Measurements from ENCODE around the gene HPS1. TPM values are rescaled to one million over a fixed set of nuclear protein-coding genes. Genes with fewer than 3 reads are reported as not detected.

HPS1 gene
- total and polyA plus RNA-seq, 7 donors, result 11.5 to 29.1 (median 15.6) TPM

DNA sequence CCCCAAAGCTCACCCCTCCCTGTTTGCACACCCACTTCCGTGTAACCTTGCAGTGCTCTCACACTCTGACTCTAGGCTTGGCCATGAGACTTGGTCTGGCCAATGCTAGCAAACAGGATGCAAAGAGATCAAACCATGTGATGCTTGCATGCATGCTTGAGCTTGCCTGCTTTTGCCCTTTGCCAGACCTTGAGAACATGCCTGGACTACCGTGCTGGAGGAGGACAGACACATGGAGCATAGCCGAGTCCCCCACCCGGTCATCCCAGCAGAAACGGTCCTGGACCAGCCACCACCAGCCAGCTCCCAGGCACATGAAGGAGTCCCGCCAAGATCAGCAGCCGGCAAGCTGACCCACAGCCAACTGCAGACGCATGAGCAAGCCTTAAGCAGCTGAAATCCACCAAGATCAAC, 55.1 kb downstream of the HPS1 start:
- Histone ChIP-seq H3K36me3 (ENCODE audit: insufficient read depth in 1 of 2, low read depth in 1 of 2) (peaks cover 0 to 9% of the 10 kb centered on the region in 2 donors), H3K4me1 (peaks cover 10% of the 10 kb centered on the region), H3K9me3 (no peaks in the 10 kb centered on the region), H3K27ac (no peak overlapping the region), H3K27me3 (ENCODE audit: insufficient read depth in 3 of 3, low read length in 2 of 3) (no peaks in the 10 kb centered on the region), H3K4me3 (no peak overlapping the region)
- intact Hi-C loops (cut with DNase I), result no loop called here
- DNase-seq, result peak; percentile 70 to 77
- 14 to 51% (median 25%) methylated on average over 8 of the region's 8 CpGs for whole genome bisulfite sequencing, 3 donors
- peak; percentile 55 to 75 (median 55) for ATAC-seq
- TF ChIP-seq, protein P1, sequence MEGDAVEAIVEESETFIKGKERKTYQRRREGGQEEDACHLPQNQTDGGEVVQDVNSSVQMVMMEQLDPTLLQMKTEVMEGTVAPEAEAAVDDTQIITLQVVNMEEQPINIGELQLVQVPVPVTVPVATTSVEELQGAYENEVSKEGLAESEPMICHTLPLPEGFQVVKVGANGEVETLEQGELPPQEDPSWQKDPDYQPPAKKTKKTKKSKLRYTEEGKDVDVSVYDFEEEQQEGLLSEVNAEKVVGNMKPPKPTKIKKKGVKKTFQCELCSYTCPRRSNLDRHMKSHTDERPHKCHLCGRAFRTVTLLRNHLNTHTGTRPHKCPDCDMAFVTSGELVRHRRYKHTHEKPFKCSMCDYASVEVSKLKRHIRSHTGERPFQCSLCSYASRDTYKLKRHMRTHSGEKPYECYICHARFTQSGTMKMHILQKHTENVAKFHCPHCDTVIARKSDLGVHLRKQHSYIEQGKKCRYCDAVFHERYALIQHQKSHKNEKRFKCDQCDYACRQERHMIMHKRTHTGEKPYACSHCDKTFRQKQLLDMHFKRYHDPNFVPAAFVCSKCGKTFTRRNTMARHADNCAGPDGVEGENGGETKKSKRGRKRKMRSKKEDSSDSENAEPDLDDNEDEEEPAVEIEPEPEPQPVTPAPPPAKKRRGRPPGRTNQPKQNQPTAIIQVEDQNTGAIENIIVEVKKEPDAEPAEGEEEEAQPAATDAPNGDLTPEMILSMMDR (IDR thresholded peaks at IDR 0.05), result no peak

DNA sequence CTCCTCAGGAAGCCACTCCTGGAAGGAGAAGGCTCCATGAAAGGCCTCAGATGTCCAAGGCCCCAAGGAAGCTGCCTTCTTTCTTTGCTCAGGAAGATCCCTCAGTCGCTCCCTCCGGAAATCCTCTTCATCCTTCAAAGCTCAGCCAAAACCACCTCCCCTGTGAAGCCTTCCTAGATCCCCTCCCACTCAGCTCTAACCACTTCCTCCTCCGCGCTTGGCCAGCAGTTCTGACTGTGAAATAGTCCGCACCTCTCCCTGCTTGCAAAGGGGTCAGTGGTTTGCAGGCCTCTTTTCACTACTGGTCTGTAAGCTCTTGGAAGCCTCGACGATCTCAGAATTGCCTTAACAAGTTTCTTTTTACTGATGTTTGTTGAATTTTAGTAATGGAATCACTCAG, 55.7 kb downstream of the HPS1 start:
- H3K4me3 ChIP-seq, result no peak overlapping the region

DNA sequence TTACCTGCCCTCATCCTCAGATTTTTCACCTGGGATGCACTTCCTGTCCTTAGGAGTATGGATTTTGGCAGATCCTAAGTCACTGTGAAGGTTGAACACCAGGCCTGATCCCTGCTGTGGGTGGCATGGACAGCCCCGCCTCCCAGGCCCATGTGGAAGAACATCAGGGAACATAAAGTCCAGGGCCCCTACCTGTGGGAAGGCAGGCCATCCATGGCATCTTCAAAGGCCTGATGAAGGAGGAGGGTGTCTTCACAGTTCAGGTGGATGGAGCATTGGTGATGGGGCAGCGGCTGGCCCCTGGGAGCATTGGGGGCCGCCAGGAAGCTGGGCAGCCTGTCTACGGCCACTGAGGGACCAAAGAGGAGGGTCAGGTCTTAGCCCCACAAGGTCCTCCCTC, 56.3 kb downstream of the HPS1 start:
- H3K36me3 ChIP-seq (ENCODE audit: insufficient read depth in 1 of 2, low read depth in 1 of 2), result peaks cover 0 to 9% of the 10 kb centered on the region in 2 donors
- peaks cover 10% of the 10 kb centered on the region for H3K4me1 ChIP-seq
- 98 to 100% (median 100%) methylated on average over 4 of the region's 4 CpGs for WGBS, 3 donors
- H3K27me3 ChIP-seq (ENCODE audit: insufficient read depth in 3 of 3, low read length in 2 of 3), result no peaks in the 10 kb centered on the region
- TF ChIP-seq, protein P1 (IDR thresholded peaks at IDR 0.05), result no peak
- intact Hi-C loops (cut with DNase I), result no loop called here
- ATAC-seq, result no peak
- H3K9me3 ChIP-seq, result no peaks in the 10 kb centered on the region
- DNase-seq, result no peak
- no peak overlapping the region for H3K4me3 ChIP-seq
- no peak overlapping the region for H3K27ac ChIP-seq

More for the DNA sequence above, 55.7 kb downstream of the HPS1 start:
- Histone ChIP-seq H3K4me1 (peaks cover 10% of the 10 kb centered on the region), H3K27me3 (ENCODE audit: insufficient read depth in 3 of 3, low read length in 2 of 3) (no peaks in the 10 kb centered on the region), H3K27ac (no peak overlapping the region), H3K9me3 (no peaks in the 10 kb centered on the region), H3K36me3 (ENCODE audit: insufficient read depth in 1 of 2, low read depth in 1 of 2) (peaks cover 0 to 10% of the 10 kb centered on the region in 2 donors)
- WGBS, 3 donors, result 79 to 82% (median 79%) methylated on average over 7 of the region's 7 CpGs
- no peak for ATAC-seq
- intact Hi-C loops (cut with DNase I), result no loop called here
- DNase-seq, result no peak
- TF ChIP-seq, protein P1 (IDR thresholded peaks at IDR 0.05), result no peak

DNA sequence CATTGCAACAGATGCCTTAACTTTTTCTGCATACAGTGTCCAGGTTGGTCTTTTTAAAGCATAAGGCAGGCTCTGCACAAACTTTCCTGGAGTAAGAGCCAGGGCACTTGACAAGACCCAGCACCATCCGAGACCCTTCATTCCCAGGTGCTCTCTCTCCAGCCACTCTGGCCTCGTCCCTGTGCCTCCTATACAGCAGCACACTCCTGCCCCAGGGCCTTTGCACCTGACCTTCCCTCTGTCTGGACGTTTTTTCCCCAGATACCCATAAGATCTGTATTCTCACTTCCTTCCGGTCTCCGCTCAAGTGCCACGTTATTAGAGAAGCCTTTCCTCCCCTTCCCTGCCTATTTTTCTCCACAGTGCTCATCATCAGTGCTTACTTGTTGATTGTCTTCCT, 57.3 kb downstream of the HPS1 start:
- Histone ChIP-seq H3K36me3 (ENCODE audit: insufficient read depth in 1 of 2, low read depth in 1 of 2) (peaks cover 0 to 19% of the 10 kb centered on the region in 2 donors), H3K4me3 (no peak overlapping the region), H3K9me3 (no peaks in the 10 kb centered on the region), H3K4me1 (peaks cover 10% of the 10 kb centered on the region), H3K27ac (no peak overlapping the region), H3K27me3 (ENCODE audit: insufficient read depth in 3 of 3, low read length in 2 of 3) (no peaks in the 10 kb centered on the region)
- 80 to 88% (median 88%) methylated on average over 6 of the region's 6 CpGs for WGBS, 3 donors
- no peak for ATAC-seq
- DNase-seq, result no peak
- TF ChIP-seq, protein P1 (IDR thresholded peaks at IDR 0.05), result no peak
- intact Hi-C loops (cut with DNase I), result no loop called here

DNA sequence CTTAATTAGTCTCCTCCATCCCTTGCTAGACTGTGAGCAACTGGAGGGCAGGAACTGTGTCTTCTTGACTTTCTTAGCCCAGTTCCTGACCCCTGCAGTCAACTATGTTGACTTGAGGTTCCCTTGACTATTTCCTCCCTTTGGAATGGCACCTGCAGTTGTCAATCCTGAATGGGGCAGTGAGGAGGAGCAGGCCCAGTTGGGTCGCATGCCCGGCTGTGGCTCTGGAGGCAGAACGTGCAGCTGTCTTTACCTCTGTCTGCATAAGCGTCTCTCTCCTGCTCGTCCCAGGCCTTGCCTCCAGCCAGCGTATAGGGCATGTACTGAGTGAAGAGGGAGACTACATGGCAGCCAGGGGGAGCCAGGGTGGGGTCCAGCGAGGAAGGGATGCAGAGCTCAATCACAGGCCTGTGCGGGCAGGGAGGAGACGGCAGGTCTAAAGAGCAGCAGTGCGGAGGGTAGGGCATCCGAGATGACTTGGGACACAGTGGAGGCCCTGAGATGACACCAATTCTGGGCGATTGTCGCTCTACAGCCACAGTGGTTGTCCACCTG, 58.6 kb downstream of the HPS1 start:
- intact Hi-C loops (cut with DNase I), result no loop called here

More for the DNA sequence above, 58.6 kb downstream of the HPS1 start:
- peaks cover 0 to 22% of the 10 kb centered on the region in 2 donors for H3K36me3 ChIP-seq (ENCODE audit: insufficient read depth in 1 of 2, low read depth in 1 of 2)
- no peaks in the 10 kb centered on the region for H3K9me3 ChIP-seq
- TF ChIP-seq, protein P1 (IDR thresholded peaks at IDR 0.05), result no peak
- no peak for DNase-seq
- peaks cover 10% of the 10 kb centered on the region for H3K4me1 ChIP-seq
- peak in 2 of 4 donors; percentile 34 to 66 for ATAC-seq
- H3K4me3 ChIP-seq, result no peak overlapping the region
- H3K27me3 ChIP-seq (ENCODE audit: insufficient read depth in 3 of 3, low read length in 2 of 3), result no peaks in the 10 kb centered on the region
- 69 to 82% (median 71%) methylated on average over 13 of the region's 13 CpGs for WGBS, 3 donors
- H3K27ac ChIP-seq, result no peak overlapping the region
